Stimulated activated naive CD8-positive, alpha-beta T cell treated with anti-CD3 and anti-CD28 coated beads, Interleukin-15, Interleukin-2, amounts not matched to agents 100 ng/mL and 50 ng/mL, for 24 hours (primary cell): ENCODE data around the gene MAGEA8.
"Not testable (repeated sequence)": the region's sequence is repeated elsewhere in the genome, so short reads cannot be mapped to it uniquely, and the experiment has no call there.

Experiments used
- H3K27ac Mint-ChIP-seq: one replicate; pipeline ENCODE4 v1.8.0; 2021; ENCODE audit warnings: mild to moderate bottlenecking, mixed read lengths
- H3K27me3 Mint-ChIP-seq: one replicate; pipeline ENCODE4 v1.8.0; 2021; ENCODE audit warnings: mixed read lengths
- H3K36me3 Mint-ChIP-seq: one replicate; pipeline ENCODE4 v1.8.0; 2021; ENCODE audit warnings: low read depth, mixed read lengths
- H3K4me1 Mint-ChIP-seq: one replicate; pipeline ENCODE4 v1.8.0; 2021; ENCODE audit warnings: low read depth, mixed read lengths
- H3K4me3 Mint-ChIP-seq: one replicate; pipeline ENCODE4 v1.8.0; 2021; ENCODE audit warnings: mild to moderate bottlenecking, mixed read lengths
- H3K9me3 Mint-ChIP-seq: one replicate; pipeline ENCODE4 v1.8.0; 2021; ENCODE audit warnings: mixed read lengths

The MAGEA8 gene

DNA sequence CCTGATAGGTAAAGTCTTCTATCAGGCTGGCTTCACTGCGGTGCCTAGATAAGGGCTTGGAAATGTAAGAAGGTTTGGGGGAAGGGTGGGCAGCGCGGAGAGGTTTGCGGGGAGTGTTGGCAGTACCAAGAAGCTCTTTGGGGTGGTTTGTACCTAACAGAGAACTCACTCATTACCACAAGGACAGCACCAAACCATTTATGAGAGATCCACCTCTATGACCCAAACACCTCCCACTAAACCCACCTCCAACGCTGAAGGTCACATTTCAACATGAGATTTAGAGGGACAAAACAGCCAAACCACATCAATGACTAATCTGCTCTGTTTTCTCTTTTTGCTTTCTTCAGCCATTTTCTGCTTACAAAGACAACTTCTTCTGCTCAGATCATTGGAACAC is 43.5 kb downstream of the MAGEA8 start:
- H3K4me1 Mint-ChIP-seq, H3K4me3 Mint-ChIP-seq, H3K27me3 Mint-ChIP-seq, H3K9me3 Mint-ChIP-seq, H3K36me3 Mint-ChIP-seq, H3K27ac Mint-ChIP-seq: not testable (repeated sequence)

DNA sequence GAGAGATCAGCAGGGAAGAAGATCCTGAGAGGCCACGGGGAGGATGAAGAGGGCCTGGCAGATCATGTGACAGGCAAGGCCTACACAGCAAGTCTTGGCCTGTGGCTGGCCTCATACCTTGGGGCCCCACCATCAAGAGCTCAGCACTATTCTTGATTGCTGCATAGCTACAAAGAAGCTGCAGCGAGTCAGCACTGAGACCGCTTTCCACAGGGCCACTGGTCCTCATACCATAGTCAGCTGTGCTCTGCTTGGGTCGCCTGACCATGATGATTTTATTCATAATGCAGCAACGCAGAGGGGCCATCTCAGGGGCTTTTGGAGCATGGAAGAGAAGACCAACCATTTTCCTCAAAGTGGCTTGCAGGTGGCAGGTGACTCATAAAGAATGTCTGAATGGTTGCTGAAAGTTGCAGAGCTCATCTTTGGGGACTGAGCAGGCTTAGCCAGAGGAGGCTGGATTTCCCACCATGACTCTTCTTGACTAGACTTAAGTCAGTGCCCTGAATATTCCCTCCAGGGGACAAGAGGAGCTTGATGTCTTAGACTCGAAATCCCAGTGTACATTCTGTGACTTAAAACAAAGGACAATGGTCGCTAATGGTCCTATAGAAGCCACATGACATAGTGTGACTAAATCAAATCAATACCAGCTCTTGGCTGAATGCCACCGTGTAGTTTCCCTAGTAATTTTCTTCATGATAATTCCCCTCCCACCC is 46.4 kb downstream of the MAGEA8 start:
- not testable (repeated sequence) for H3K9me3 Mint-ChIP-seq, H3K4me1 Mint-ChIP-seq, H3K36me3 Mint-ChIP-seq, H3K27ac Mint-ChIP-seq, H3K27me3 Mint-ChIP-seq, H3K4me3 Mint-ChIP-seq

DNA sequence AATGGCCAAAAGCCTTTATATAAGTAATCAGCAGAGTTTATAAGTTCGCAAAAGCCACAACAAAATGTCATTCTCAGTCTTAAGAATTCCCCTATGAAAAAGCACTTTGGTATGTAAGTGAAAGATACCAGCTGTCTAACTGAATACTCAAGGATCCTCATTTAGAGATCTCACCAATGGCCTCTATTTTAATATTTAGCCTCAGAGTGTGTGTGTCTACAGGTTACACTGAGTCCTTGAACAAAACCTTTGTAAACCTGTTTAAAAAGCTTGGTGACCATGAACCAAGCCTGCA is 46.9 kb downstream of the MAGEA8 start:
- H3K36me3 Mint-ChIP-seq, H3K4me1 Mint-ChIP-seq, H3K4me3 Mint-ChIP-seq, H3K27ac Mint-ChIP-seq, H3K27me3 Mint-ChIP-seq, H3K9me3 Mint-ChIP-seq: not testable (repeated sequence)

DNA sequence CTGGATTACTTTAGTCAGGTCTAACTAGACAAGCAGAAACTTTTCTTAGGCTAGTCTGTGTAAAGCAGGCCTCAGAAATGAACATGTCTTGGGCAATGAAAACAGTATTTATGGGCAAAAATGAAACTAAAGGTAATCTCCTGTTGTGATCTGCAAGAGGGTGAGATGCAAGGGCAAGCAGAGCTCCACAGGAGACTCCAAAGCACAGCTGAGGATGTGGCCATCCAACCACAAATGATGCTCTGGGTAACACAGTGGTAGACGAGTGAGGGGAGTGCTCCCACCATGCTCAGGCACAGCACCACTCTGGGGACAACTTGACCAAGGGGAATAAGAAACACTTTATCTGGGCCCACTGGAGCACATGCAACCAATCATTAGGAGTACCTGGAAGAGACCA is 47.7 kb downstream of the MAGEA8 start:
- H3K4me1 Mint-ChIP-seq, H3K27ac Mint-ChIP-seq, H3K9me3 Mint-ChIP-seq, H3K27me3 Mint-ChIP-seq, H3K36me3 Mint-ChIP-seq, H3K4me3 Mint-ChIP-seq: not testable (repeated sequence)

DNA sequence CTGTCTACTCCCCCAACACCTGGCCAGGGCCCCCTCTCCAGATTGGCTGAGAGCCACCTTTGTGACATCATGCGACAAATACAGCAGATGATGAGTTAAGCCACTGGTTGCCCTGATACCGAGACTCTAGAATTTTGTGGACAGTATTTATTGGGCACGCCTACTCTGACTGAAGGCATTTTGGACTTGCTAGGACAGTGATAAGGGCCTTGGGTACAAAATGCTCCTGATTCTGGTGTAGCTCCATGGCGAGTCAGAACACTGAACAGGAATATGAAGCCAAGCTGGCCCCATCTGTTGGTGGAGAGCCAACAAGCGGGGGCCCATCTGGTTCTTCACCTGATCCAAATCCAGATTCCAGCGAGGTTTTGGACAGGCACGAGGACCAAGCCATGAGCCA is 48.4 kb downstream of the MAGEA8 start, which contains the start of gene HSFX4:
Gene HSFX4, plus strand, starts transcription at position 174 of the 400 bp plus-strand sequence. Its CDS starts 72 bp downstream, at position 246.
- H3K4me1 Mint-ChIP-seq, H3K4me3 Mint-ChIP-seq, H3K27ac Mint-ChIP-seq, H3K36me3 Mint-ChIP-seq, H3K9me3 Mint-ChIP-seq, H3K27me3 Mint-ChIP-seq: not testable (repeated sequence)

DNA sequence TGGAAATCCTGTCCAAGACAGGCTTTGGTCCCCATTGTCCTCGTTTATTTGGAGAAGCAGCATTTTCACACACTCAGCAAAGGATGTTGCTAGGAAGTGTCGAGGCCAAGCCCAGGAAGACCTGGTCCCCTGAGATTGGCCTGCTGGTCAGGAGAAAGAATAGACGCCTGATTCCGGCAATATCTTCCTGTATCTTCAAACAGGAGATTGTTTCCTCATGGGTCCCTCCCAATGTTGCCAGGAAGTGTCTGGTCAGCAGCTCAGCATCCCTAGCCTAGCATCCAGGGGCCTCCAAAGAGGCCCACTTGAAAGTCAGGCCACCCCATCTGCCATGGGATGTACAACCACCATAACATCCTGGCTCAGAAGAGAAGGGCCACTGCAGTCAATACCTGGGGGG is 50.4 kb downstream of the MAGEA8 start:
- not testable (repeated sequence) for H3K27me3 Mint-ChIP-seq, H3K36me3 Mint-ChIP-seq, H3K27ac Mint-ChIP-seq, H3K9me3 Mint-ChIP-seq, H3K4me3 Mint-ChIP-seq, H3K4me1 Mint-ChIP-seq

DNA sequence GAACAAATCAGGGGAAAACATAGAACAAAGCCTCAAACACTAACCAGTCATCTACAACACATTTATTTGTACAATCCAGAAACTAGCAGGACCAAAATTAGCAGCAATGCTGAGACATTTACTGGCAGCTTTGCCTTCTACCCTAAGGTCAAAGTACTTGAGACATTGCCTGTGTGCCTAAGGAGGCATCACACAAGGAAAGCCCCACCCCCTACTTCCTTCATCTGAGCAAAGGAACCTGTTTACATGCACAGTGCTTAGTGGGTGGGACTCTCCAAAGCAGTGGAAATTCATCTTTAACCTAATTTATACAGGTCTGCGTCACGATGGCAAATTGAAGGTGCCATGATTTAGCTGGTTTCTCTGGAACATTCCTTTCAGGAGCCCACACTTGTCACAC is 51.2 kb downstream of the MAGEA8 start:
- H3K4me1 Mint-ChIP-seq, H3K4me3 Mint-ChIP-seq, H3K27ac Mint-ChIP-seq, H3K36me3 Mint-ChIP-seq, H3K27me3 Mint-ChIP-seq, H3K9me3 Mint-ChIP-seq: not testable (repeated sequence)

DNA sequence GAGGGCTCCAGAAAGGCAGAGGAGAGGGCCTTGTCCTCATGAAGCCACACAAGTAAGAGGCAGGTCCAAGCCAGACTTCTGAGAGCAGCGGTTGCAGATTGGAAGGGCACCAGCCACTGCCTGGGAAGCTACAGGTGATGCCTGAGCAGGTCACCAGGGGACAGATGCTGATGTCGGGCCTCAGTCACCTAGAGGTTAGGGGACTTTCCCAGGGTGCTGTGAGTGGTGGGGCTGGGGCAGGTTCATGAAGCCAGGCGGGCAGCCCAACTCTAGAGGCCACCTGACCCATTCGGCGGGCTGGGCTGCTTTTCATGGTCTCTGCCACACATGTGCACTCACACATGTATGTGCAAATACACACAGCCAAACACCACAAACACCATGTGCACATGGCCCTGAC is 52.0 kb downstream of the MAGEA8 start:
- H3K4me3 Mint-ChIP-seq, H3K9me3 Mint-ChIP-seq, H3K27ac Mint-ChIP-seq, H3K36me3 Mint-ChIP-seq, H3K27me3 Mint-ChIP-seq, H3K4me1 Mint-ChIP-seq: not testable (repeated sequence)

DNA sequence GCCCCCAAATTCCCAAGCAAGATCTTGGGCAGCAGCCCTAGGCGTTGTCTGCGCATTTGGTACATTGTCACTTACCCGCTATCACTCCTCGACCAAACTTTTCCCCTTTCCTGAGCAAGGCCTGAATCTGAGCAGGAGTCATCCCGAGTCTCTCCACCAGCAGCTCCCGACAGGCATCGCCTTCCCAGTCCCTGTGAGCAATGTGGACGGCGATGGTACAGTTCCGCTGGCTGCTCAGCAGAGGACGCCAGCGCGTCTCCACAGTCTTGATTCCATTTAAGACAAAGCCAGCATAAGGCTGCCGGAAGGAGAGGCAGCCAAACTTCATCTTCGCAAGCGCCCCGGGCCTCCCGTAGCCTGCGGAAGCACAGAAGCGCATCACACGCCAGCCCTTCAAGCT is 52.6 kb downstream of the MAGEA8 start:
- not testable (repeated sequence) for H3K36me3 Mint-ChIP-seq, H3K9me3 Mint-ChIP-seq, H3K4me1 Mint-ChIP-seq, H3K27ac Mint-ChIP-seq, H3K27me3 Mint-ChIP-seq, H3K4me3 Mint-ChIP-seq
